ENCODE results near the gene TSKU.

TSKU gene

GRCh38 chr11:76778874-76779273 lies 4.3 kb upstream of the TSKU start:
- no peak for DNase-seq (ENCODE audit: low spot score)
- no peak for TF ChIP-seq CTCF (IDR thresholded peaks at IDR 0.05; ENCODE audit: extremely low read depth, missing control alignments)

- DNase-seq (ENCODE audit: low spot score) = no peak
- no peak for TF ChIP-seq CTCF (IDR thresholded peaks at IDR 0.05; ENCODE audit: extremely low read depth, missing control alignments)
Measured at GRCh38 chr11:76781046-76781801, 1.9 kb upstream of the TSKU start.

- TF ChIP-seq CTCF (IDR thresholded peaks at IDR 0.05; ENCODE audit: extremely low read depth, missing control alignments) = no peak
- no peak for DNase-seq (ENCODE audit: low spot score)
Measured at GRCh38 chr11:76781807-76782530, 1.2 kb upstream of the TSKU start.

GRCh38 chr11:76782531-76783293 lies 444 bp upstream of the TSKU start:
- TF ChIP-seq CTCF (IDR thresholded peaks at IDR 0.05; ENCODE audit: extremely low read depth, missing control alignments) = no peak
- DNase-seq (ENCODE audit: low spot score) = peak; percentile 77

- no peak for TF ChIP-seq CTCF (IDR thresholded peaks at IDR 0.05; ENCODE audit: extremely low read depth, missing control alignments)
Measured at GRCh38 chr11:76783896-76784813, 999 bp downstream of the TSKU start.

GRCh38 chr11:76785513-76785912 lies 2.4 kb downstream of the TSKU start:
- no peak for TF ChIP-seq CTCF (IDR thresholded peaks at IDR 0.05; ENCODE audit: extremely low read depth, missing control alignments)
- no peak for DNase-seq (ENCODE audit: low spot score)

More at GRCh38 chr11:76783896-76784813, 999 bp downstream of the TSKU start:
- no peak for DNase-seq (ENCODE audit: low spot score)

Measured in GM20000 (cell line).